ENCODE data around the gene GRAMD2B. TPM values are rescaled to one million over a fixed set of nuclear protein-coding genes. Genes with fewer than 3 reads are reported as not detected.

GRAMD2B gene
- total and polyA plus RNA-seq, 5 donors from 2014 or later = 6.5 to 16.8 (median 8.1) TPM

- Mint-ChIP-seq H3K9me3 (peaks cover 0 to 7% (median 3%) of the 10 kb centered on the region in 7 donors), H3K27me3 (peaks cover 52% of the 10 kb centered on the region), H3K4me3 (no peak overlapping the region), H3K27ac (no peak overlapping the region), H3K36me3 (no peaks in the 10 kb centered on the region), H3K4me1 (no peaks in the 10 kb centered on the region)
- no peak for DNase-seq
- no peaks in the 10 kb centered on the region for H3K4me1 ChIP-seq (ENCODE audit: control insufficient read depth, insufficient read depth, low read length, poor library complexity, severe bottlenecking)
- peaks cover 4% of the 10 kb centered on the region for H3K27me3 ChIP-seq (ENCODE audit: control insufficient read depth, insufficient read depth, low read length)
- H3K9me3 ChIP-seq (ENCODE audit: control insufficient read depth in 2 of 2, low read length in 2 of 2) = no peaks in the 10 kb centered on the region
- H3K4me3 ChIP-seq (ENCODE audit: low read depth, low read length) = no peak overlapping the region
- no peak overlapping the region for H3K27ac ChIP-seq (ENCODE audit: insufficient read depth, low read length, poor library complexity, severe bottlenecking)
- no peak for ATAC-seq (ENCODE audit: low read depth in 2 of 2)
- no peaks in the 10 kb centered on the region for H3K36me3 ChIP-seq (ENCODE audit: control insufficient read depth, insufficient read depth, low read length)
Measured at GRCh38 chr5:126414874-126415502, 8.2 kb upstream of the GRAMD2B start.

GRCh38 chr5:126415789-126416188 lies 7.4 kb upstream of the GRAMD2B start:
- peaks cover 3% of the 10 kb centered on the region for H3K27me3 ChIP-seq (ENCODE audit: control insufficient read depth, insufficient read depth, low read length)
- H3K4me3 ChIP-seq (ENCODE audit: low read depth, low read length) = no peak overlapping the region
- H3K4me3 Mint-ChIP-seq = no peak overlapping the region
- H3K4me1 ChIP-seq (ENCODE audit: control insufficient read depth, insufficient read depth, low read length, poor library complexity, severe bottlenecking) = no peaks in the 10 kb centered on the region
- no peak overlapping the region for H3K27ac ChIP-seq (ENCODE audit: insufficient read depth, low read length, poor library complexity, severe bottlenecking)
- no peaks in the 10 kb centered on the region for H3K36me3 ChIP-seq (ENCODE audit: control insufficient read depth, insufficient read depth, low read length)
- H3K36me3 Mint-ChIP-seq = no peaks in the 10 kb centered on the region
- no peaks in the 10 kb centered on the region for H3K9me3 ChIP-seq (ENCODE audit: control insufficient read depth in 2 of 2, low read length in 2 of 2)
- peaks cover 48% of the 10 kb centered on the region for H3K27me3 Mint-ChIP-seq
- no peak for DNase-seq
- H3K27ac Mint-ChIP-seq = no peak overlapping the region
- H3K4me1 Mint-ChIP-seq = no peaks in the 10 kb centered on the region
- no peak for ATAC-seq (ENCODE audit: low read depth in 2 of 2)
- peaks cover 0 to 5% (median 2%) of the 10 kb centered on the region in 7 donors for H3K9me3 Mint-ChIP-seq

- no peak overlapping the region for H3K27ac Mint-ChIP-seq
- H3K4me1 Mint-ChIP-seq = no peaks in the 10 kb centered on the region
- H3K9me3 Mint-ChIP-seq = peaks cover 0 to 4% (median 2%) of the 10 kb centered on the region in 7 donors
- ATAC-seq (ENCODE audit: low read depth in 2 of 2) = no peak
- no peak overlapping the region for H3K4me3 ChIP-seq (ENCODE audit: low read depth, low read length)
- H3K4me1 ChIP-seq (ENCODE audit: control insufficient read depth, insufficient read depth, low read length, poor library complexity, severe bottlenecking) = no peaks in the 10 kb centered on the region
- peaks cover 1% of the 10 kb centered on the region for H3K27me3 ChIP-seq (ENCODE audit: control insufficient read depth, insufficient read depth, low read length)
- H3K9me3 ChIP-seq (ENCODE audit: control insufficient read depth in 2 of 2, low read length in 2 of 2) = no peaks in the 10 kb centered on the region
- DNase-seq = no peak
- H3K36me3 ChIP-seq (ENCODE audit: control insufficient read depth, insufficient read depth, low read length) = no peaks in the 10 kb centered on the region
- H3K4me3 Mint-ChIP-seq = no peak overlapping the region
- no peaks in the 10 kb centered on the region for H3K36me3 Mint-ChIP-seq
- no peak overlapping the region for H3K27ac ChIP-seq (ENCODE audit: insufficient read depth, low read length, poor library complexity, severe bottlenecking)
- peaks cover 42% of the 10 kb centered on the region for H3K27me3 Mint-ChIP-seq
Measured at GRCh38 chr5:126416266-126416925, 6.8 kb upstream of the GRAMD2B start.

GRCh38 chr5:126417178-126417577 lies 6.0 kb upstream of the GRAMD2B start:
- H3K27me3 ChIP-seq (ENCODE audit: control insufficient read depth, insufficient read depth, low read length) = no peaks in the 10 kb centered on the region
- Mint-ChIP-seq H3K27me3 (peaks cover 34% of the 10 kb centered on the region), H3K27ac (no peak overlapping the region), H3K4me1 (no peaks in the 10 kb centered on the region), H3K36me3 (no peaks in the 10 kb centered on the region), H3K4me3 (no peak overlapping the region), H3K9me3 (peaks cover 0 to 2% (median 0%) of the 10 kb centered on the region in 7 donors)
- H3K4me1 ChIP-seq (ENCODE audit: control insufficient read depth, insufficient read depth, low read length, poor library complexity, severe bottlenecking) = no peaks in the 10 kb centered on the region
- H3K36me3 ChIP-seq (ENCODE audit: control insufficient read depth, insufficient read depth, low read length) = no peaks in the 10 kb centered on the region
- no peaks in the 10 kb centered on the region for H3K9me3 ChIP-seq (ENCODE audit: control insufficient read depth in 2 of 2, low read length in 2 of 2)
- no peak overlapping the region for H3K27ac ChIP-seq (ENCODE audit: insufficient read depth, low read length, poor library complexity, severe bottlenecking)
- H3K4me3 ChIP-seq (ENCODE audit: low read depth, low read length) = no peak overlapping the region
- ATAC-seq (ENCODE audit: low read depth in 2 of 2) = no peak
- DNase-seq = no peak

- peak overlapping the region in 1 of 3 donors; percentile 14 for H3K27ac Mint-ChIP-seq
- H3K27me3 Mint-ChIP-seq = peaks cover 15% of the 10 kb centered on the region
- no peaks in the 10 kb centered on the region for H3K36me3 Mint-ChIP-seq
Measured at GRCh38 chr5:126419102-126419501, 4.1 kb upstream of the GRAMD2B start.

GRCh38 chr5:126428421-126428820 lies 5.2 kb downstream of the GRAMD2B start:
- Histone ChIP-seq H3K4me3 (ENCODE audit: low read depth, low read length) (no peak overlapping the region), H3K4me1 (ENCODE audit: control insufficient read depth, insufficient read depth, low read length, poor library complexity, severe bottlenecking) (peaks cover 23% of the 10 kb centered on the region), H3K27ac (ENCODE audit: insufficient read depth, low read length, poor library complexity, severe bottlenecking) (no peak overlapping the region), H3K36me3 (ENCODE audit: control insufficient read depth, insufficient read depth, low read length) (peaks cover 2% of the 10 kb centered on the region), H3K27me3 (ENCODE audit: control insufficient read depth, insufficient read depth, low read length) (no peaks in the 10 kb centered on the region), H3K9me3 (ENCODE audit: control insufficient read depth in 2 of 2, low read length in 2 of 2) (no peaks in the 10 kb centered on the region)
- Mint-ChIP-seq H3K4me1 (peaks cover 36 to 62% (median 51%) of the 10 kb centered on the region in 4 donors), H3K36me3 (peaks cover 20% of the 10 kb centered on the region), H3K9me3 (peaks cover 0 to 3% (median 0%) of the 10 kb centered on the region in 7 donors), H3K4me3 (no peak overlapping the region), H3K27ac (no peak overlapping the region), H3K27me3 (no peaks in the 10 kb centered on the region)
- ATAC-seq (ENCODE audit: low read depth in 2 of 2) (no peak), DNase-seq (no peak)

More at GRCh38 chr5:126419102-126419501, 4.1 kb upstream of the GRAMD2B start:
- Mint-ChIP-seq H3K4me1 (peaks cover under 1 to 14% (median 9%) of the 10 kb centered on the region in 4 donors), H3K4me3 (peak overlapping the region in 2 of 4 donors; percentile 4 to 66), H3K9me3 (peaks cover 0 to 2% (median 0%) of the 10 kb centered on the region in 7 donors)
- H3K9me3 ChIP-seq (ENCODE audit: control insufficient read depth in 2 of 2, low read length in 2 of 2) = no peaks in the 10 kb centered on the region
- H3K27me3 ChIP-seq (ENCODE audit: control insufficient read depth, insufficient read depth, low read length) = no peaks in the 10 kb centered on the region
- H3K27ac ChIP-seq (ENCODE audit: insufficient read depth, low read length, poor library complexity, severe bottlenecking) = no peak overlapping the region
- H3K4me1 ChIP-seq (ENCODE audit: control insufficient read depth, insufficient read depth, low read length, poor library complexity, severe bottlenecking) = peaks cover 6% of the 10 kb centered on the region
- H3K36me3 ChIP-seq (ENCODE audit: control insufficient read depth, insufficient read depth, low read length) = no peaks in the 10 kb centered on the region
- ATAC-seq (ENCODE audit: low read depth in 2 of 2) (no peak), DNase-seq (no peak)
- no peak overlapping the region for H3K4me3 ChIP-seq (ENCODE audit: low read depth, low read length)

- Histone ChIP-seq H3K27me3 (ENCODE audit: control insufficient read depth, insufficient read depth, low read length) (no peaks in the 10 kb centered on the region), H3K36me3 (ENCODE audit: control insufficient read depth, insufficient read depth, low read length) (peaks cover 2% of the 10 kb centered on the region), H3K27ac (ENCODE audit: insufficient read depth, low read length, poor library complexity, severe bottlenecking) (no peak overlapping the region), H3K4me1 (ENCODE audit: control insufficient read depth, insufficient read depth, low read length, poor library complexity, severe bottlenecking) (peaks cover 5% of the 10 kb centered on the region), H3K4me3 (ENCODE audit: low read depth, low read length) (no peak overlapping the region), H3K9me3 (ENCODE audit: control insufficient read depth in 2 of 2, low read length in 2 of 2) (no peaks in the 10 kb centered on the region)
- H3K4me3 Mint-ChIP-seq = no peak overlapping the region
- peaks cover 28% of the 10 kb centered on the region for H3K36me3 Mint-ChIP-seq
- peaks cover 26 to 52% (median 37%) of the 10 kb centered on the region in 4 donors for H3K4me1 Mint-ChIP-seq
- peaks cover 0 to 3% (median 0%) of the 10 kb centered on the region in 7 donors for H3K9me3 Mint-ChIP-seq
- ATAC-seq (ENCODE audit: low read depth in 2 of 2) (no peak), DNase-seq (no peak)
- H3K27ac Mint-ChIP-seq = peak overlapping the region in 1 of 3 donors; percentile 14
- no peaks in the 10 kb centered on the region for H3K27me3 Mint-ChIP-seq
Measured at GRCh38 chr5:126430631-126431030, 7.4 kb downstream of the GRAMD2B start.

Measured in CD4-positive, CD25-positive, alpha-beta regulatory T cell (primary cell).